Measurements from ENCODE around the gene ELFN2.

Gene ELFN2

GRCh38 chr22:37462436-37462835, 35.2 kb upstream of the ELFN2 start:
- DNase-seq (ENCODE audit: low read depth) = no peak
- no peak overlapping the region for H3K4me3 ChIP-seq (ENCODE audit: low read depth, low read length)
- TF ChIP-seq, protein P1, sequence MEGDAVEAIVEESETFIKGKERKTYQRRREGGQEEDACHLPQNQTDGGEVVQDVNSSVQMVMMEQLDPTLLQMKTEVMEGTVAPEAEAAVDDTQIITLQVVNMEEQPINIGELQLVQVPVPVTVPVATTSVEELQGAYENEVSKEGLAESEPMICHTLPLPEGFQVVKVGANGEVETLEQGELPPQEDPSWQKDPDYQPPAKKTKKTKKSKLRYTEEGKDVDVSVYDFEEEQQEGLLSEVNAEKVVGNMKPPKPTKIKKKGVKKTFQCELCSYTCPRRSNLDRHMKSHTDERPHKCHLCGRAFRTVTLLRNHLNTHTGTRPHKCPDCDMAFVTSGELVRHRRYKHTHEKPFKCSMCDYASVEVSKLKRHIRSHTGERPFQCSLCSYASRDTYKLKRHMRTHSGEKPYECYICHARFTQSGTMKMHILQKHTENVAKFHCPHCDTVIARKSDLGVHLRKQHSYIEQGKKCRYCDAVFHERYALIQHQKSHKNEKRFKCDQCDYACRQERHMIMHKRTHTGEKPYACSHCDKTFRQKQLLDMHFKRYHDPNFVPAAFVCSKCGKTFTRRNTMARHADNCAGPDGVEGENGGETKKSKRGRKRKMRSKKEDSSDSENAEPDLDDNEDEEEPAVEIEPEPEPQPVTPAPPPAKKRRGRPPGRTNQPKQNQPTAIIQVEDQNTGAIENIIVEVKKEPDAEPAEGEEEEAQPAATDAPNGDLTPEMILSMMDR (conservative IDR thresholded peaks at IDR 0.05; ENCODE audit: low read depth, low read length) = no peak

GRCh38 chr22:37461961-37462360, 34.7 kb upstream of the ELFN2 start:
- TF ChIP-seq, protein P1 (conservative IDR thresholded peaks at IDR 0.05; ENCODE audit: low read depth, low read length) = no peak
- H3K4me3 ChIP-seq (ENCODE audit: low read depth, low read length) = no peak overlapping the region
- DNase-seq (ENCODE audit: low read depth) = no peak

GRCh38 chr22:37460684-37461083, 33.4 kb upstream of the ELFN2 start:
- TF ChIP-seq, protein P1 (conservative IDR thresholded peaks at IDR 0.05; ENCODE audit: low read depth, low read length) = no peak
- no peak for DNase-seq (ENCODE audit: low read depth)
- no peak overlapping the region for H3K4me3 ChIP-seq (ENCODE audit: low read depth, low read length)

DNA sequence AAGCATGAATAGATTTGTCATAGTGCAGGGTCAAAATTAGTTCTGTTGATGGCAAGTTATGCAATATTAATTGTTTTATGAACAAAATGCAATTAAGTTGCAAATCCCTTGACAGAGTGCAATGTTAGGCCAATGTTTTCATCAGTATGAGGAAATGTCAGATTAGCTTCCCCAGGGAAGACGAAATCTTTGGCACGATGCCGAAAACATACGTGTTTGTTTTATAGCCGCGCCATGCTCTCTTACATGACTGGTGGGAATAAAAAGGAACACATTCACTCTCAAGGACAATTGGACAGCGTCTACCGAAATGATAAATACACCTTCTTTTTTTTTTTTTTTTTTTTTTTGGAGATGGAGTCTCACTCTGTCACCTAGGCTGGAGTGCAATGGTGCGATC, 31.9 kb upstream of the ELFN2 start:
- no peak for DNase-seq (ENCODE audit: low read depth)
- H3K4me3 ChIP-seq (ENCODE audit: low read depth, low read length) = no peak overlapping the region
- TF ChIP-seq, protein P1 (conservative IDR thresholded peaks at IDR 0.05; ENCODE audit: low read depth, low read length) = no peak

DNA sequence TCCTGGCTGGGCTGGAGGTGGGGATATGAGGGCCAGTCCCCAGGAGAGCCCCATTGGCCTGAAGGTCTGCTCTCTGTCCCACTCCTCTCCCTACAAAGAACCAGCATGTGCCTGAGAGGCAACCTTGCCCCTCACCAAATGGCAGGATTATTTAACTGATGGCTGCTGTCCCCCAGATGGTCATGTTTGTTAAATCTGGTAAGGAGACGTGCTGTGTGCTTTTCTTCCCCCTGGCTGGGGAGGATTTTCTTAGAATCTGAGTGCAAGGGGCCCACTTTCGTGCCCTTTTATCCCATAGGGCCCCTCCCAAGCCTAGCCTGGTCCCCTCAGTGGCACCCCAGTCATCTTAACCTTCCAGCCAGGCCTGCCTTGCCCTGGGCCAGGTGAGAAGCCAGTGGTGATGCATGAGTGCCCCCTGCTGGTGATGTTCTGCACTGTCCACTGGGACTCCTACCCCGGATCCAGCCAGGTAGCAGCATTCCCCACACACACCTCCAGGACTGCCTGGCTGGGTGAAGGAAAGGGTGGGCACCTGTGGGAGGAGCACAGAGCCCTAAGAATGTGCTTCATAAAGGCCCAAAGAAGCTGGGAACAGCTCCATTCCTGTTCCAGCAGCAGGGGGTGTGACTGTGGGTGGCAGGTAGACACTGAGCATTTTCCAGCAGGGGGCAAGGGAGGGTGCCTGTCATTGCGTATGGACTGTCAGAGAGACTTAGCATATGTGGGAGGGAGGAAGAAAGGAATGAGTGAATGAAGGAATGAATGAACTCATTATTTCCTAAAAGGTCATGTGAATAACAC, 30.0 kb upstream of the ELFN2 start:
- TF ChIP-seq, protein P1 (conservative IDR thresholded peaks at IDR 0.05; ENCODE audit: low read depth, low read length) = peak; percentile 98
- H3K4me3 ChIP-seq (ENCODE audit: low read depth, low read length) = no peak overlapping the region
- peak; percentile 67 for DNase-seq (ENCODE audit: low read depth)

- TF ChIP-seq, protein P1 (conservative IDR thresholded peaks at IDR 0.05; ENCODE audit: low read depth, low read length) = no peak
- DNase-seq (ENCODE audit: low read depth) = no peak
- no peak overlapping the region for H3K4me3 ChIP-seq (ENCODE audit: low read depth, low read length)
Observed at GRCh38 chr22:37456346-37456745, 29.1 kb upstream of the ELFN2 start.

DNA sequence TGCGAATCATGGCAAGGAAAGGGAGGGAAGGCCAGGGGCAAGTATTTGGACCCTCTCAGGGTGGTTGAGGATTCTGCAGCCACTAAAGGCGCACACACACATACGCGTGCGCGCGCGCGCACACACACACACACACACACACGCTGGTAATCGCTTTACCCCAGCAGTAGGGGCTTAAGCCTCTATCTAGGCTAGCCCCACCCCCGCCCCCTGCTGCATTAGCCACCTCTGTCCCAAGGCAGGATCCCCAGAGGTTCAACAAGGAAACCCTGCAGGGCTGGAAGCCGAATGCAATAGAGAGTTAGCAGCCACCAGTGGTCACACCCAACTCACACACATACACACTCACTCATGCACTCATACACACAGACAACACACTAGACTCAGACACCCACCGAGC, 28.6 kb upstream of the ELFN2 start:
- H3K4me3 ChIP-seq (ENCODE audit: low read depth, low read length) = no peak overlapping the region
- peak; percentile 31 for DNase-seq (ENCODE audit: low read depth)
- TF ChIP-seq, protein P1 (conservative IDR thresholded peaks at IDR 0.05; ENCODE audit: low read depth, low read length) = no peak

Measured in choroid plexus epithelial cell (primary cell).